HG03457 (cell line): ENCODE data around the gene SRRM1.
"Not testable (repeated sequence)": the region's sequence is repeated elsewhere in the genome, so short reads cannot be mapped to it uniquely, and the experiment has no call there.

Source experiments
- ATAC-seq: cut with Tn5 transposase; IDR thresholded peaks from one replicate; pipeline ENCODE4 v1.9.1; 2021; ENCODE audit warnings: moderate number of reproducible peaks; ENCODE audit not compliant: unreplicated experiment

SRRM1 gene

DNA sequence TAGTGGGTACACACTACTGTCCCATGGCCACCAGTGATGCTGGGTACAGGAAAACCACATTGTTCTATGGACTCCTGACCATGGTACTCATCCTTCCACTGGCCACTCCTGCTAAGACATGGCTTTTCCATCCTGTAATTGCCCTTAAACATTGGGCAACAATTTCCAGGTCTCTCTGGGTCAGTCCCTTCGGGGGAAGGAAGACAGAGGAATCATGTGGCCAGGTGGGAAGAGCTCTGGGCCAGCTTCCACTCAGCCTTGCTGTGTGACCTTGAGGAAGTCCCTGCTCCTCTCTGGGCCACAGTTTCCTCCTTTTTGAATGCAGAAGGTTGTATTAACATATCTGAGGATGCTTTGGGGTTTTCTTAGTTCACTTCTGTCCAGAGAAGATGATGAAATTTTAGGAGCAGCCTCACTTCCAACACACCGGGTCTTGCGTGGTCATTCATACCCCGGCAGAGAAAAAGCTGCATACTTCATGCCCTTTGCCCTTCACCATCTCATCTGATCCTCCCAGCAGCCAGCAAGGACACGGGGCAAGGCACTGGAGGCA lies 50.8 kb downstream of the SRRM1 start:
- no peak for ATAC-seq

DNA sequence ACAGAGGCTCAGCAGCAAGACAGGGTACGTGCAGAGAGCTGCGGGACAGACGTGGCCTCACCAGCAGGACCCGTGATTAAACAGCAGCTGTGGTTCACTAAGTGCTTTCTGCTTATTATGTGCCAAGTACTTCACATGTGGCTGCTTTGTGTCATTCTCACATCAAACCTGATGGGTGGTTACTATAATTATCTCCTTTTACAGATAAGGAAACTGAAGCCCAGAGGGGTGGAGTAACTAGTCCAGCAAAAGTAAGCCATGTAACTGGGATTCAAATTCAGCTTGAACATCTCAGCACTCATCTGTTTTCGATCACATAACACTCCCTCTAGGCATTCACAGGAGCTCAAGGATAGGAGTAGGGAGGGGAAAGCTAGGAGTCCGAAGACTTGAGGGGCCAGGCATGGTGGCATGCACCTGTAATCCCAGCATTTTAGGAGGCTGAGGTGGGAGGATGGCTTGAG lies 51.3 kb downstream of the SRRM1 start:
- ATAC-seq = no peak

DNA sequence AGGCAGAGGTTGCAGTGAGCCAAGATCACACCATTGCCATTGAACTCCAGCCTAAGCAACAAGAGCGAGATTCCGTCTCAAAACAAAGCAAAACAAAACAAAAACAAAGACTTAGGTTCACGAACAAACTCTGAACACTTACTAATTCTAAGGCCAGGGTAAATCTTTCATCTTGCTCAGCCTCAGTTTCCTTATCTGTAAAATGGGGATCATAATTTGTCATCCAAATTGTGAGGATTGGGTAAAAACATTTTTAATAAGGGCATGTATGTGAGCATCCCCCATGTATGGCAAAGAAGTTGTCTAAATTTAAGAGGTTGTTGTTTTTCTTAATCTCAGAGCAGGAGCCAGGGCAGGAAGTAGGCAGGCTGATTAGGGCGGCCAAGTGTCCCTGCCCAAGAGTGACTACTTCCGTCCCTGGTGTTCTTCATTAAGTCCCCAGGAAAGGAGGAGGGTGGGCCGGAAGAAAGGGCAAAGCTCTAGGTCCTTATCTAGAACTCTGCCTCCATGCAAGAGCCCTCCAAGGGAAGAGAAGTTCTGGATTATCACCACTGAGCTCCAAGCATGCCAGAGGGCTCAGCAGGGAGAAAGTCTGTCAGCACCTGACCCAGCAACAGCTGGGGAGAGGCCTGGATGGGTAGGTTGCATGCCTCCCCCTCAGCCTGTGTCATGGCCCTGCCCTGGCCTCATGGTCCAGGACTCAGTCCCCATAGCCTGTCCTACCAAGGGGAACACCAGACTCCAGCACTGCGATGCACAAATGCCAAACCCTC lies 52.3 kb downstream of the SRRM1 start:
- ATAC-seq = no peak

DNA sequence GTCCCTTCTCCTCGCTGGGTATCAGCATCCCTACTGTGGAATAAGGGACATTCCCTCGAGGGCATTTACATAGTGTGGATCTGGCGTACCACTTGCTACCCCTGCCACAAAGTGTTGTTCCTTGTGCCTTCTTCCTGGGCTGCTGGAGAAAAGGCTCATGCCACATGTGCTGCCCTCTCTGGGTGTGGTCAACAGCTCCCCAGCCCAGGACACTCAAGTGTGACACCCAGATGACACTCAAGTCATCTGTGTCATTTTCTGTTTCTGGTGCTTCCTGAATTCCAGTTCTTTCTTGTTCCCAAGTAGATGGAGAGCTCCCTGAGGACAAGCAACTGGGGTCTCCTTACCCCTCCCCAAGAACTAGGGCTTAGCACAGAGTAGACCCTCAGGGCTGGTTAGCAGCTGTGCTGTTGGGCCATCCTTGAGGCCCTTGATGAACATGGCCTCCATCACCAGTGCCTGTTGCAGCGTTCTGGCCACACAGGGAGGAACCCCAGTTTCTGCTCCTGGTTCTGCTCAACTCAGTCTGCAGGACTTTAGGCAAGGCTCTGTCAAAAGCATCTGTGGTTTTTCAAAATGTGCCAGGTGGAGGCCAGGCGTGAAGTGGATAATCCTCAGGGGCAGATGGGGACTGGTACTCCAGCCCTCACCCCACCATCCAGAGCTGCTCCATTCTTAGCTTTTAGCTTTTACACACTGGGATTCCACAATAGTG lies 53.1 kb downstream of the SRRM1 start:
- ATAC-seq = no peak

GRCh38 chr1:24696756-24697330 lies 53.7 kb downstream of the SRRM1 start:
- no peak for ATAC-seq

GRCh38 chr1:24697453-24698001 lies 54.4 kb downstream of the SRRM1 start:
- not testable (repeated sequence) for ATAC-seq

DNA sequence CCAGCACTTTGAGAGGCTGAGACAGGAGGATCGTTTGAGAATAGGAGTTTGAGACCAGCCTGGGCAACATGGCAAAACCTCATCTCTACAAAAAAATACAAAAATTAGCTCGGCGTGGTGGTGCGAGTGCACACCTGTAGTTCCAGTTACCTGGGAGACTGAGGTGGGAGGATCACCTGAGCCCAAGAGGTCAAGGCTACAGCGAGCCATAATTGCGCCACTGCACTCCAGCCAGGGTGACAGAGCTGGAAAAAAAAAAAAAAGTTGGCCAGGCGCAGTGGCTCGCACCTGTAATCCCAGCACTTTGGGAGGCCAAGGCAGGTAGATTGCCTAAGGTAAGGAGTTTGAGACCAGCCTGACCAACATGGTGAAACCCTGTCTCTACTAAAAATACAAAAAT lies 55.2 kb downstream of the SRRM1 start:
- ATAC-seq = not testable (repeated sequence)

GRCh38 chr1:24699628-24700027 lies 56.5 kb downstream of the SRRM1 start:
- ATAC-seq = no peak

DNA sequence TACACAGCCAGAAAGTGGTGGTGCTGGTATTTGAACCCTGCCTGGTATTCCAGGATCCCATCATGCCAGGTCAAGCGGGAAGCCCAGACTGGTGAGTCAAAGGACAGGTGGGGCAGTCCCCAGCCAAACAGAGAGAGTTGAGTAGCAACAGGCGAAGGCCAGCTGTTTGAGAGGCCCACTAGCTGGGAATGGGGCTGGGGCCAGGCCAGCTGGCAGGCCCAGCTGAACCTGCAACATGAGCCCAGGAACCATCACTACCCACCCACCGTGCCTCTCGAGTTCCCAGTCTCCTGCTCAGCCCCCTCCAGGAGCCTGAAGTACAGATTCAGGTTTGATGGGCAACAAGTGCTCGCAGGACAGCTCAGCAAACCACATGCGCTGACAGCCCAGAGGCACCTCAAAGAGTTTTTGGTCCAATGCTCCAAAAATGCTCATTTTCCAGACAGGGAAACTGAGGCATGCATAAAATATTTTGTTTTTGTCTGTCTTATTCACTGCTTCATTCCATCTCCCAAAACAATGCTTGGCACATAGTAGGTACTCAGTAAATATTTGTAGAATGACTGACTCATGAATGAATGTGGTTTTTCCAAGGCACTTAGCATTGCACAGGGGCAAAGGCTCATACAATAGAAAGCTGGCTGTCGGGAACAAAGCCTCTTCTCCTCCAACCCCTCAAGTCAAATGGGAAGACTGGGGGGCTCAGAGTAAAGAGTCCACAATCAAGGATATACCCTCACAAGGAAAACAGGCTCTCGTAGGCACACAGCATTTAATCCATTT lies 59.6 kb downstream of the SRRM1 start:
- no peak for ATAC-seq

DNA sequence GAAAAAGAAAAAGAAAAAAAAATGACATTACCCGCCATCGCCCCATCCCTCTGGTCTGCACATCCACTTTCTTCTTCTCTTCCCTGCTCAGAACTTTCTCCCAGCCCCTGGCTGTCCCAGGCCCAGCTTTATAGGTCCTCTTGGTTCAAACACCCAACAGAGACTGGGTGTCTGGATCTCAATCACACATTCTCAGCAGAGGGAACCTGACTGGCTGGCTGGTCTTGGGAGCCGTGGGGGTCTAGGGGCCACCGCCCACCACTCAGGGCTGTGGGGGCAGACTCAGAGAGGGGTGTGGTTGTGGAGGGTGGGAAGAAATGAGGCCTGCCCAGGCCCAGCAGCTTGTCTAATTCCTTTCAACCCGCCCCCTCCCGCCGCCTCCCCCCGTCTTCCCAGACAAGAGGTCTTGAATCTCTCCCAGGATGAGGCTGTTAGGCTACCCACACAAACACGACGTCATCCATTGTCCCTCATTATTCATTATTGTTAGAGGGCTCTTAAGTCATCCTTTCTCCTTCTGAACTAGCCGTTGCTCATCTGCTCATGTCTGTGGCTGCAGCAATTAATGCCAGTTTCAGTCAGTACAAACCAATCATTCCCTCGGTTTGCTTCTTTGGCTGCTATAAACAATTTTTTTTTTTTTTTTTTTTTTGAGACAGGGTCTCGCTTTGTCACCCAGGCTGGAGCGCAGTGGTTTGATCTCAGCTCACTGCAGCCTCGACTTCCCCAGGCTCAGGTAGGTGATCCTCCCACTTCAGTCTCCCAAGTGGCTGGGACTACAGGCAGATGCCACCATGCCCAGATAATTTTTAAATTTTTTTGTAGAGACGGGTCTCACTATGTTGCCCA lies 61.5 kb downstream of the SRRM1 start:
- no peak for ATAC-seq

DNA sequence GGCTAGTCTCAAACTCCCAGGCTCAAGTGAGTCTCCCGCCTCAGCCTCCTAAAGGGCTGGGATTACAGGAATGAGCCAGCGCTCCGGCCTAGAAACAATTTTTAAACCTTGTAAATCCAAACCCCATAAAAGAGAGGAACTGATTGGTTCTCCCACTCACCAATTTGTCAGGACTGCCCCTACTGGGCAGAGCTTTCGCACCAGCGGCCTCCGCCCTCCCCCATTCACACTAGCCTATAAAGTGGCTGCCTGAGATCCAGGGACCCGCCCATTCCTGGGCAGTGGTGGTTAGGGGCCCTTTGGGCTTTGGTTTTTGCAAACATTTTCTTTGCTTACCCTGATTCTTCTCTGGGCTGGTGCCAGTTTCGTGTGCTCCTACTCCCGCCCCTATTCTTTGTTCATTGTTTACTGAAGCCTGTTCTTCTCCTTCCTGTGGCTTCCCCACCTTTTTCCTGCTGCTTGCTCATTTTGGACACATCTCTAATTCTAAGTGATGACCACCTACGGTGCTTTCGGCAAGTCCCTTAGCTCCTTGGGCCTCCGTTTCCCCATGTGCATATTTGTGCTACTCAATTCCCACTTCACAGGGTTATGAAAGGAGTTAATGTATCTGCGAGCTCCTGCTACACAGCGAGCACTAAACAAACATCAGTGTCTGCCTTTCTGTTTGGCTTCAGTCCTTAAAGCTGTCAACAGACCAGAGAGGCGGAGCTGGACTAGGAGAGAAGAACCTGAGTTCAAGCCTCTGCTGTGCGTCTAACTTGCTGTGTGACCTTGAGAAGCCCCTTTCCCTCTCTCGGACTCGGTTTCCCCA lies 62.4 kb downstream of the SRRM1 start:
- ATAC-seq = no peak

GRCh38 chr1:24706074-24706389 lies 62.9 kb downstream of the SRRM1 start:
- ATAC-seq = not testable (repeated sequence)

DNA sequence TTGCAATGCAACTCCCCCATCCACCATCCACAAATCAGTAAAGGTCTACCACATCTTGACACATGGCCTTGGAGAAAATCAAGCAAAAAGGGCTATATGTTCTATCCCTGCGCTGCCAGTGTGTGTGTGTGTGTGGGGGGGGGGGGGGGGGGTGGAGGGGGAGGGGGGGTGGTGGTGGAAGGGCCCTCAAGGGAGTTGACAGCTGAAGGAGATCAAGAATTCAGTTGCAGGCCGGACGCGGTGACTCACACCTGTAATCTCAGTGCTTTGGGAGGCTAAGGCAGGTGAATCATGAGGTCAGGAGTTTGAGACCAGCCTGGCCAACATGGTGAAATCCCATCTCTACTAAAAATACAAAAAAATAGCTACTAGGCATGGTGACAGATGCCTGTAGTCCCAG lies 64.6 kb downstream of the SRRM1 start:
- no peak for ATAC-seq

DNA sequence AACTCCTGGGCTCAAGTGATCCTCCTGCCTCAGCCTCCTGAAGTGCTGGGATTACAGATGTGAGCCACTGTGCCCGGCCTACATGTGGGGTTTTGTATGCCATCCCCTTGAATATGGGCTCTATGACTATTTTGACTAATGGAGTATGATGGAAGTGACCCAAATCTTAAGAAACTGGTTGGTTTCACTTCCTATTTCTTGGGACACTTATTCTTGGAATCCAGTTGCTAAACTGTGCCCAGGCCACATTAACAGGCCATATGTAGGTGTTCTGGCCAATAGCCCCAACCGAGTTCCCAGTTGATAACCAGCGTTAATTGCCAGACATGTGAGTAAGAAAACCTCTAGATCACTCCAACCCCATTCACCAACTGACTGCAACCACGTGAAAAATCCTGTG lies 65.8 kb downstream of the SRRM1 start:
- no peak for ATAC-seq

- ATAC-seq = no peak
Measured at GRCh38 chr1:24709791-24710441, 66.8 kb downstream of the SRRM1 start.

DNA sequence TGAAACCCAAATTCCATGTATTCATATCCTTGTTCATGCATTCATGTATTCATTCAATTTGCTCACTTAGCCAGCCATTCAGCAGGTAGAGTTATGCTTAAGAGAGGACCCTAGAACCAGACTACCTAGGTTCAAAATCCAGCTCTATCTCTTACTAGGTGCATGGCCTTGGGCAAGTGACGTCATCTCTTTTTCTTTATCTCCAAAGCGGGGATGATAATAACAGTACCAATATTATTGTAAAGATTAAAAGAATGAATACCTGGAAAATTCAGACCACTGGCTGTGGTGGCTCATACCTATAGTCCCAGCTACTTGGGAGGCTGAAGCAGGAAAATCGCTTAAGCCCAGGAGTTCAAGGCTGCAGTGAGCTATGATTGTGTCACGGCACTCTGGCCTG lies 68.2 kb downstream of the SRRM1 start:
- ATAC-seq = no peak

GRCh38 chr1:24713176-24713575 lies 70.1 kb downstream of the SRRM1 start:
- no peak for ATAC-seq

GRCh38 chr1:24713736-24714135 lies 70.6 kb downstream of the SRRM1 start:
- ATAC-seq = no peak
